ENCODE results near the gene TMEM121B. TPM values are rescaled to one million over a fixed set of nuclear protein-coding genes. Genes with fewer than 3 reads are reported as not detected.

The TMEM121B gene
- total RNA-seq, 1 experiment from 2014 or later: 2.2 TPM

DNA sequence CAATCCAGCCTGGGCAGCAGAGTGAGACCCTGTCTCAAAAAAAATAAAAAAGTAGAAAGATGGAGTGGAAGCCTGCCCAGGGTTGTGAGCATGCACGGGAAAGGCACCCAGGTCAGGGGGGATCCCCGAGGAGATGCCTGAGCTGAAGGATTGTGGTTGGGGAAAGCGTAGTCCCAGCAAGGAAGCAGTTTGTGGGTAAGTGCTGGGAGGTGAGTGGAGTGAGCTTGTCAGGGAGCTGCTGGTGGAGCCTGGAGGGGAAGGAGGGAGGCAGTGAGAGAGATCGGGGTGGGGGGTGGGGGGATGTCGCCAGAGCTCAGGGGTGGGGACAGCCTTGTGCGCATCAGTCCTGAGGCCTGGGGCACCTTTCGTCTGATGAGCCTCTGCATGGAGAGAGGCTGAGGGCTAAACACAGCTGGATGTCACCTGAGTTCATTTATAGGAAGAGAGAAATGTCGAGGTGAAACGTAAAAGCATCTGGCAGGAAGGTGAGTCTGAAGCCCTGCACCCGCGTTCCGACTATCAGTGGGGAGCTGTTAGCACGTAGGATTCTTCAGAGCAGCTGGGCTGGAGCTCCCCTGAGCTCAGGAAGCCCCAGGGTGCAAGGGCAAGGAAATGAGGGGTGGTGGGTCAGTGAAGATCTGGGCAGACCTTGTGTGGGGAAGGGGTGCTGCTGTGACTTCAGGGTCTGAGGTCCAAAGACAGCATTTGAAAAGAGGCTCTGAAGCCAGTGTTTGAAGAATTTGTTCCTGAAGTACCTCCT is 10.2 kb downstream of the TMEM121B start:
- H3K27me3 ChIP-seq (ENCODE audit: control insufficient read depth, insufficient read depth, low read length): no peaks in the 10 kb centered on the region
- DNase-seq: peak; percentile 42
- H3K36me3 ChIP-seq (replicated peaks; ENCODE audit: control insufficient read depth, insufficient read depth, low read length): no peaks in the 10 kb centered on the region
- no peak overlapping the region for H3K4me3 ChIP-seq (ENCODE audit: insufficient read depth, low read depth, low read length)

DNA sequence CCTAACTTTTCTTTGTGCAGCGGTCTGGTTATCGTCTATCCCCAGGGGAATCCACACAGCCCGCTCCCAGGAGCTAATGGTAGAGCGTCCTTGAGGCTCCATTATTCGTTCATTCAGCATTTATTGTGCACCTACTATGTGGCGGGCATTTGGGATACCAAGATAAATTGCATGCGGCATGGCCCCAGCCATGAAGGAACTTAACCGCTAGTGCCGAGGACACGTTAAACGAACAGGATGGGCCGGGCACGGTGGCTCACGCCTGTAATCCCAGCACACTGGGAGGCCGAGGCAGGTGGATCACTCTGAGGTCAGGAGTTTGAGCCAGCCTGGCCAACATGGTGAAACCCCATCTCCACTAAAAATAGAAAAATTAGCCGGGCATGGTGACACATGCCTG is 11.2 kb downstream of the TMEM121B start:
- DNase-seq: no peak
- no peaks in the 10 kb centered on the region for H3K36me3 ChIP-seq (replicated peaks; ENCODE audit: control insufficient read depth, insufficient read depth, low read length)

DNA sequence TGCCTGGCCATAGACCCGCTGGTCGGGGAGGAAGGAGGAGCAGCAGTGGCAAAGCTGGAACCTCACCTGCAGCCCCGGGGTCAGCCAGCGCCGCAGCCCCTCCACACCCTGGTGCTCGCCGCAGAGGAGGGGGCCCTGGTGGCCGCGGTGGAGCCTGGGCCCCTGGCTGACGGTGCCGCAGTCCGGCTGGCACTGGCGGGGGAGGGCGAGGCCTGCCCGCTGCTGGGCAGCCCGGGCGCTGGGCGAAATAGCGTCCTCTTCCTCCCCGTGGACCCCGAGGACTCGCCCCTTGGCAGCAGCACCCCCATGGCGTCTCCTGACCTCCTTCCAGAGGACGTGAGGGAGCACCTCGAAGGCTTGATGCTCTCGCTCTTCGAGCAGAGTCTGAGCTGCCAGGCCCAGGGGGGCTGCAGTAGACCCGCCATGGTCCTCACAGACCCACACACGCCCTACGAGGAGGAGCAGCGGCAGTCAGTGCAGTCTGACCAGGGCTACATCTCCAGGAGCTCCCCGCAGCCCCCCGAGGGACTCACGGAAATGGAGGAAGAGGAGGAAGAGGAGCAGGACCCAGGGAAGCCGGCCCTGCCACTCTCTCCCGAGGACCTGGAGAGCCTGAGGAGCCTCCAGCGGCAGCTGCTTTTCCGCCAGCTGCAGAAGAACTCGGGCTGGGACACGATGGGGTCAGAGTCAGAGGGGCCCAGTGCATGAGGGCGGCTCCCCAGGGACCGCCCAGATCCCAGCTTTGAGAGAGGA is 11.9 kb downstream of the TMEM121B start:
- peak; percentile 37 for DNase-seq
- H3K36me3 ChIP-seq (replicated peaks; ENCODE audit: control insufficient read depth, insufficient read depth, low read length): no peaks in the 10 kb centered on the region

More for the DNA sequence above, 11.2 kb downstream of the TMEM121B start:
- Histone ChIP-seq H3K27me3 (ENCODE audit: control insufficient read depth, insufficient read depth, low read length) (no peaks in the 10 kb centered on the region), H3K4me3 (ENCODE audit: insufficient read depth, low read depth, low read length) (no peak overlapping the region)

DNA sequence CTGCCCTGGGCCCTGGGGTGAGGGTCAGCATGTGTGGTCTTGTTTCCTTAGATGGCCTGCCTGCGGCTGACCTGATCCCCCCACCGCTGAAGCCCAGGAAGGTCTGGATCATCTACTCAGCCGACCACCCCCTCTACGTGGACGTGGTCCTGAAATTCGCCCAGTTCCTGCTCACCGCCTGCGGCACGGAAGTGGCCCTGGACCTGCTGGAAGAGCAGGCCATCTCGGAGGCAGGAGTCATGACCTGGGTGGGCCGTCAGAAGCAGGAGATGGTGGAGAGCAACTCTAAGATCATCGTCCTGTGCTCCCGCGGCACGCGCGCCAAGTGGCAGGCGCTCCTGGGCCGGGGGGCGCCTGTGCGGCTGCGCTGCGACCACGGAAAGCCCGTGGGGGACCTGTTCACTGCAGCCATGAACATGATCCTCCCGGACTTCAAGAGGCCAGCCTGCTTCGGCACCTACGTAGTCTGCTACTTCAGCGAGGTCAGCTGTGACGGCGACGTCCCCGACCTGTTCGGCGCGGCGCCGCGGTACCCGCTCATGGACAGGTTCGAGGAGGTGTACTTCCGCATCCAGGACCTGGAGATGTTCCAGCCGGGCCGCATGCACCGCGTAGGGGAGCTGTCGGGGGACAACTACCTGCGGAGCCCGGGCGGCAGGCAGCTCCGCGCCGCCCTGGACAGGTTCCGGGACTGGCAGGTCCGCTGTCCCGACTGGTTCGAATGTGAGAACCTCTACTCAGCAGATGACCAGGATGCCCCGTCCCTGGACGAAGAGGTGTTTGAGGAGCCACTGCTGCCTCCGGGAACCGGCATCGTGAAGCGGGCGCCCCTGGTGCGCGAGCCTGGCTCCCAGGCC is 12.7 kb downstream of the TMEM121B start:
- peak; percentile 51 for DNase-seq
- Histone ChIP-seq H3K4me3 (ENCODE audit: insufficient read depth, low read depth, low read length) (no peak overlapping the region), H3K36me3 (replicated peaks; ENCODE audit: control insufficient read depth, insufficient read depth, low read length) (no peaks in the 10 kb centered on the region), H3K27me3 (ENCODE audit: control insufficient read depth, insufficient read depth, low read length) (no peaks in the 10 kb centered on the region)

More for the DNA sequence above, 11.9 kb downstream of the TMEM121B start:
- H3K27me3 ChIP-seq (ENCODE audit: control insufficient read depth, insufficient read depth, low read length): no peaks in the 10 kb centered on the region
- H3K4me3 ChIP-seq (ENCODE audit: insufficient read depth, low read depth, low read length): no peak overlapping the region

DNA sequence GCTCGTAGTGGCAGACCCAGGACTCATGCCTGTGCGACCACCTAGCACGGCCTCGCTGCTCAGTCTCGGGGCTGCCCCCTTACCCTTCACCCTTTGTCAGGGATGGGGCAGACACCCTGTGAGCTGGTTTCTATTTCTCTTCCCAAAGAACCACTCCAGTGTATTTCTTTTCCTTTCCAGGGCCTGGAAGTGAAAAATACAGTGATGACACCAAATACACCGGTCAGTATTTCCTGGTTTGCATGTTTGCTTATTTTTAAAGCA is 13.7 kb downstream of the TMEM121B start:
- H3K4me3 ChIP-seq (ENCODE audit: insufficient read depth, low read depth, low read length): no peak overlapping the region
- no peaks in the 10 kb centered on the region for H3K36me3 ChIP-seq (replicated peaks; ENCODE audit: control insufficient read depth, insufficient read depth, low read length)
- DNase-seq: no peak
- H3K27me3 ChIP-seq (ENCODE audit: control insufficient read depth, insufficient read depth, low read length): no peaks in the 10 kb centered on the region

DNA sequence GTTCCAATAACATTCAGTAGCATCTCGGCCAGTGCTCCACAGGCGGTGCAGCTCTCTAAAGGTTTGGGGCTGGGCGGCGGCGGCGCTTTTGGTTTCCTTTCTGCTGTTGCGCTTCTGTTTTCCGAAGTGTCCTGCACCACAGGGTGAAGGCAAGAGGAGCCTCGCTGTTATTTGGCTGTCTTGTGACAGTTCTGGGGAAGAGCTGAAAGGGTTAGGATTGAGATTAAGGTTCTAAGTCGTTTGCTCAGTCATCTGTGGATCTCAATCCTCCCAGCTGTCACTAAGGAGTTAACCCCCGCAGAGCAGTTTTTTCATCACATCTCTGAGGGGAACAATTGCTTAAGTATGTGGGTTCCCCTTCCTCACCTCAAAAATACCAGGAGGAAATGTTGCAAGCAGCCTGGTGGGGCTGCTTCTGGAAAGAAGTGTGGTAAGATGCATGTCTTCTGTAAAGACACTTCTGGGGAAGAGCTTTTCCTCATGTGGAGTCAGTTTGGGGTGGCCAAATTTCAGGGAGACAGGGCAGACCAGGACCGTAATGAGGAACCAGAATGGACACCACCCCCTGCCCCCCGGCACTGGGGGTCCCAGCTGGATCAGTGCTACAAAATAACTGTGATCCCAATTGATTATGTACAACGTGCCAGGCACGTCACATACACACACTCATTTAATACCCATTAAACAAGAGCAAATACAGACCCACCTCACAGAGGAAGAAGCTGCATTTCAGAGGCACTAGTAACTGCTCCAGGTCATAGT is 14.2 kb downstream of the TMEM121B start:
- H3K27me3 ChIP-seq (ENCODE audit: control insufficient read depth, insufficient read depth, low read length): no peaks in the 10 kb centered on the region
- H3K4me3 ChIP-seq (ENCODE audit: insufficient read depth, low read depth, low read length): no peak overlapping the region
- H3K36me3 ChIP-seq (replicated peaks; ENCODE audit: control insufficient read depth, insufficient read depth, low read length): no peaks in the 10 kb centered on the region; the same call in 1 of the 2 replicates
- peak; percentile 29 for DNase-seq

DNA sequence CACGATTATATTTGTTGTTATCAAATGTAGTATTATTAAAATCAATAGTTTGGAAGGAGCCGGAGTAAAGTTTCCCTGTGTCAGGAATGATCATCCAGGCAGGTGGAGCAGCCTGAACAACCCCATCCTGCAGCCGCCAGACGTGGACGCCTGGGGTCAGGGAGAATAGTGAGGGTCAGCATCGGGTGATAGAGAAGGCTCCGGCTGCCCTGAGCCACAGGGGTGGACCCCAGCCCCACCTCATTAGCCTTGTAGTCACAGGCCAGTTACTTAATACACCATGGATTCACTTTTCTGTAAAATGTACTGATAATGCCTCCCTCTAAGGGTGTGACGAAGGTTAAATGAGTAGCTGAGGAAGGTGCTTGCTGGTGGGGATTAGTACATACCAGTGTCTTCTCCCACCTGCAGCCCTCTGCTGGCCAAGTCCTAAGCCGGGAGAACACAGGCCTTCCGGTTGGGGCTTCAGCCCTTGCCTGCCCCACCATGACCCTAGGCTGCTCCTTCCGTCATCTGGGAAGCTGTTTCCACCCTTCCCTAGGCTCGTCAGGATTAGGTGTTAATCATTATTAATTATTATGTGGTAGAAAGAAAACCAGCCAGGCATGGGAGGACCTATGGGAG is 14.9 kb downstream of the TMEM121B start:
- no peaks in the 10 kb centered on the region for H3K27me3 ChIP-seq (ENCODE audit: control insufficient read depth, insufficient read depth, low read length)
- DNase-seq: peak; percentile 85
- H3K36me3 ChIP-seq (replicated peaks; ENCODE audit: control insufficient read depth, insufficient read depth, low read length): peaks cover 1% of the 10 kb centered on the region; the same call in 1 of the 2 replicates
- no peak overlapping the region for H3K4me3 ChIP-seq (ENCODE audit: insufficient read depth, low read depth, low read length)

DNA sequence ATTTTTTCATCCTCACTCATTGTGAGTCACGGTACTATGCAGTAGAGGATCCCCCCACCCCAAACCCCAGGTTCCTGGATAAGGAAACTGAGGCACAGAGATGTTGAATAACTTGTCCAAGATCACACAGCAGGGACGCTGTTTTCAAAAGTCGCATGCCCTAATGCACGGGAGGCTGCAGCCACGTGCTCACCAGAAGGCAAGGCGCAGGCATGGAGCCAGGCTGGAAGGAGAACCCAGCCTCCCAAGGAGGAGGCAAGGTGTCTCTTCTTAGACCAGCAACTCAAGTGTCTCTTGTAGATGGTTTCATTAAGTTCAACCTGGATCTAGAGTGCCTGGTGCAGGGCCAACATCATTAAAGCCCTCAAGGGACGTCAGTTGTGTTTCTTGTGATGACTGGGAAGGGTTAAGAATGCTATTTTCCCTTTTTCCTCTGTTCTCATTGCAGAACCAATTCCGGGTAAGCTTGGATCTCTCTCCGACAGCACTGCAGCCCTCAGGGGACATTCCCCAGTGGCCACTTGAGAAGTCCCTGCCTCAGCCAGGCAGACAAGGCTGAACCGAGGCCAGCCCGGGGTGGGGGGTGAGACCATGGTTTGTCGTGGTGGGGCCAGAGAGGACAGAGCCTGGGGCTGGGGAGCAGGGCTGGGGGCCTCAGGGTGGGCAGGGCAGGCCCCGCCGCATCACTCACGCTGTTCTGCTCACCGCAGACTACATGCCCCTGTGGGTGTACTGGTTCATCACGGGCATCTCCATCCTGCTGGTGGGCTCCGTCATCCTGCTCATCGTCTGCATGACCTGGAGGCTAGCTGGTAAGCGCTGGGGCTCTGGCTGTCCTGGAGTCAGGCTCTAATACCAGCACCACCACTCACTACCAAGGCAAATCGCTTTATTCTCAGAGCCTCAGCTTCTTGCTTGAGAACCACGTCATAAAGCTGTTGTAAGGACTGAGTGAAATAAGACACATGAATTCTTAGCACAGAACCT is 15.7 kb downstream of the TMEM121B start:
- no peaks in the 10 kb centered on the region for H3K27me3 ChIP-seq (ENCODE audit: control insufficient read depth, insufficient read depth, low read length)
- peak; percentile 36 for DNase-seq
- H3K36me3 ChIP-seq (replicated peaks; ENCODE audit: control insufficient read depth, insufficient read depth, low read length): peaks cover 1% of the 10 kb centered on the region; the same call in 1 of the 2 replicates
- no peak overlapping the region for H3K4me3 ChIP-seq (ENCODE audit: insufficient read depth, low read depth, low read length)

DNA sequence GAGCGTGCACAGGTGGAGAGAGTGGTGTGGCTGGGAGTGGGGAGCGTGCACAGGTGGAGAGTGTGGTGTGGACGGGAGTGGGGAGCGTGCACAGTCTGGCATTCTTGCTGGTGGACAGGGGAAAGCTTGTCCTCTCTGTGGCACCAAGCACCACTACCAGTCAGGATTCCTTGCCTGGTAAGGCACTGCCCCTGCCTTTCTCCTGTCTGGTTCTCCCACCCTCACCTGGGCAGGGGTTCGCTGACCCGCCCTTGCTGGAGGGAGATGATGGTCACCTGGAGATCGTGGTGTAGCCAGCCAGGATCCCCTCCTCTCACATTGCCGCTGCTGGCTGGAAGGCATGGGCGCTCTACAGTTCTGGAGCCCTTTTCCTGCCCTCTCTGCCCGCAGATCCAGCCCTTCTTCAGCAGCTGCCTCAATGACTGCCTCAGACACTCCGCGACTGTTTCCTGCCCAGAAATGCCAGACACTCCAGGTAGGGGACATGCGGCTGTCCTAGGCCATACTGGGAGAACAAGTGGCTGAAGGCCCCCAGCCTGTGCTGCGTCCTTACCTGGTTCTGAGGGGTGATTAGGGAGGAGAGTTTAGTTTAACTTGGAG is 16.7 kb downstream of the TMEM121B start:
- peak; percentile 44 for DNase-seq
- H3K36me3 ChIP-seq (replicated peaks; ENCODE audit: control insufficient read depth, insufficient read depth, low read length): peaks cover 1% of the 10 kb centered on the region; the same call in 1 of the 2 replicates
- H3K27me3 ChIP-seq (ENCODE audit: control insufficient read depth, insufficient read depth, low read length): no peaks in the 10 kb centered on the region
- no peak overlapping the region for H3K4me3 ChIP-seq (ENCODE audit: insufficient read depth, low read depth, low read length)

DNA sequence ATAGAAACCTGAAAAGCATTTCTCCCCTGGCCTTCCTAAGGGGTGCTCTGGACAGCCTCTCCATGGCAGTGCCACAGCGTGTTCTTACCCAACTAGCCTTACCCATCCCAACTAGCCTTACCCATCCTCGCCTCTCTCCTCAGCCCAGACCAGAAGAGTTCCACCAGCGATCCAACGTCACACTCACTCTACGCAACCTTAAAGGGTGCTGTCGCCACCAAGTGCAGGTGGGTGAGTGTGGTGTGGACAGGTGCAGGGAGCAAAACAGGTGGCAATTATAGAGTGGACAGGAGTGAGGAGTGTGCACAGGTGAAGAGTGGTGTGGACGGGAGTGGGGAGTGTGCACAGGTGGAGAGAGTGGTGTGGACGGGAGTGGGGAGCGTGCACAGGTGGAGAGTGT is 17.8 kb downstream of the TMEM121B start:
- DNase-seq: peak; percentile 30
- Histone ChIP-seq H3K36me3 (replicated peaks; ENCODE audit: control insufficient read depth, insufficient read depth, low read length) (peaks cover 1% of the 10 kb centered on the region), H3K27me3 (ENCODE audit: control insufficient read depth, insufficient read depth, low read length) (no peaks in the 10 kb centered on the region), H3K4me3 (ENCODE audit: insufficient read depth, low read depth, low read length) (no peak overlapping the region)

DNA sequence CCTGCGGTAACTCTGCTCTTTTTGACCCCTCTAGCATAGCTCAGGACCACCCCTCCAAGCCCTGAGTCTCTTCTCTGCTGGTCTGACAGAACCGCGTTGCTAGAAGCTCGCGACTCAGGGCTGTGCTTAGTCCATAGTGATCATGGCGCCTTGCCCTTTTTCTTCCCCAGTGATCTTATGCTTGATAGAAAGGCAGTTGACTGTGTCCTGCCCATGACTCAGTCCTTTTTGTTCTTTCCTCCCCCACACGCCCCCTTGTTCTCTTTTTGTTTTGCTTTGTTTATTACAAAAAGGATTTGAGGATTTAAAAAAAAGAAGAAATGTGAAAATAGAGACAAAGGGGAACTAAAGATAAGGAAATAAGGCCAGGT is 18.9 kb downstream of the TMEM121B start:
- no peaks in the 10 kb centered on the region for H3K27me3 ChIP-seq (ENCODE audit: control insufficient read depth, insufficient read depth, low read length)
- peak; percentile 28 for DNase-seq
- no peak overlapping the region for H3K4me3 ChIP-seq (ENCODE audit: insufficient read depth, low read depth, low read length)
- H3K36me3 ChIP-seq (replicated peaks; ENCODE audit: control insufficient read depth, insufficient read depth, low read length): peaks cover 1% of the 10 kb centered on the region

DNA sequence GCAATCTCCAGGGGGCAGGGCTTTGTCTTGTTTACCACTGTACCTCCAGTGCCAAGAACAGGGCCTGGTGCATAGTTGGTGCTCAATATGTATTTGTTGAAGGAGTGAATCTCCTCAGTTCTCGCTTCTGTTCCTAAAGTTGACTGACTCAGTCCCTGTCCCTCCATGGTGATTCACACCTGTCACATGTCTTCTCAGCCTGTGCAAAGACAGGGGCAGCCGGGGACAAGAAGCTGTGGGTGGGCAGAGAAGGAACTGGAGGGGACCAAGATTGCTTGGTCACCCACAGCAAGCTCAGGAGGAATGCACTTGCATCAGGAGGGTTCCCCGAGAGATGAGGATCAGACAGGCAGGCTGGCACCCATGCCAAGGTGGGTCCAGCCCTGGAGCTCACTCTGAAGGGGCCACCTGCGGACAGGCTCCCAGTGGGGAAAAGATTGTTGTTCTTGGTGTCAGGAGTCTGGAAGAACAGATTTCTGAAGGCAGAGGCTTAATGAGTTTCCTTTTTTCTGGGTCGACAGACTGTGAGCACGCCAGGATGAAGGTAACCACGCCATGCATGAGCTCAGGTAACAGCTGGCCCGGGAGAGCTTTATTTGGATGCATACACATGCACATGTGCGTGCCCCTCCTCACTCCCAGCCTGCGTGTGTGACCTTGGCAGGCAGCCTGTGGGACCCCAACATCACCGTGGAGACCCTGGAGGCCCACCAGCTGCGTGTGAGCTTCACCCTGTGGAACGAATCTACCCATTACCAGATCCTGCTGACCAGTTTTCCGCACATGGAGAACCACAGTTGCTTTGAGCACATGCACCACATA is 19.5 kb downstream of the TMEM121B start:
- H3K27me3 ChIP-seq (ENCODE audit: control insufficient read depth, insufficient read depth, low read length): no peaks in the 10 kb centered on the region
- peaks cover 1% of the 10 kb centered on the region for H3K36me3 ChIP-seq (replicated peaks; ENCODE audit: control insufficient read depth, insufficient read depth, low read length)
- no peak overlapping the region for H3K4me3 ChIP-seq (ENCODE audit: insufficient read depth, low read depth, low read length)
- DNase-seq: no peak

Measured in H7 (cell line).